Kidney glomerular epithelial cell (primary cell): Measurements from ENCODE around the gene OIT3.

Experiments used
- DNase-seq: peaks from one replicate; lab custom pipeline; 2025; lab: John Stamatoyannopoulos, UW

OIT3 gene

GRCh38 chr10:72952642-72953158 lies 59.2 kb downstream of the OIT3 start:
- no peak for DNase-seq

DNA sequence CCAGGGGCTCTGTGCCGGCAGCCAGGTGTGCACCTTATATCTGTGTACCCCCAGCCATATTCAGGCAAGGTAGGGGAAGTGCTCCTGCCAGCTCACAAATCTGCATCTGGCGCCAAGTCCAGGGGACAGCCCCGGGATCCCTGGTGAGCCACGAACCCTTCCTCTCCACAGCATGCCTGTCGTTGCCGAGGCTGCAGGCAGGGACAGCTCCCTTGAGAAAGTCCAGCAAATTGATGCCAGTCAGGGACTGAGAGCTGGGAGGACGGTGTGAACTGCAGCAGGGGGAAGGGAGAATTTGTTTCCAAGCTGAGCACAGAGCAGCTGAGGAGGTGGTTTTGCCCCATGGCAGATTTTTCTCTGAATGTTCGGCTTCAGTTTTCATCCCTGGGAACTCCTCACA lies 60.1 kb downstream of the OIT3 start:
- no peak for DNase-seq

- DNase-seq = no peak
Observed at GRCh38 chr10:72954230-72954595, 60.7 kb downstream of the OIT3 start.

DNA sequence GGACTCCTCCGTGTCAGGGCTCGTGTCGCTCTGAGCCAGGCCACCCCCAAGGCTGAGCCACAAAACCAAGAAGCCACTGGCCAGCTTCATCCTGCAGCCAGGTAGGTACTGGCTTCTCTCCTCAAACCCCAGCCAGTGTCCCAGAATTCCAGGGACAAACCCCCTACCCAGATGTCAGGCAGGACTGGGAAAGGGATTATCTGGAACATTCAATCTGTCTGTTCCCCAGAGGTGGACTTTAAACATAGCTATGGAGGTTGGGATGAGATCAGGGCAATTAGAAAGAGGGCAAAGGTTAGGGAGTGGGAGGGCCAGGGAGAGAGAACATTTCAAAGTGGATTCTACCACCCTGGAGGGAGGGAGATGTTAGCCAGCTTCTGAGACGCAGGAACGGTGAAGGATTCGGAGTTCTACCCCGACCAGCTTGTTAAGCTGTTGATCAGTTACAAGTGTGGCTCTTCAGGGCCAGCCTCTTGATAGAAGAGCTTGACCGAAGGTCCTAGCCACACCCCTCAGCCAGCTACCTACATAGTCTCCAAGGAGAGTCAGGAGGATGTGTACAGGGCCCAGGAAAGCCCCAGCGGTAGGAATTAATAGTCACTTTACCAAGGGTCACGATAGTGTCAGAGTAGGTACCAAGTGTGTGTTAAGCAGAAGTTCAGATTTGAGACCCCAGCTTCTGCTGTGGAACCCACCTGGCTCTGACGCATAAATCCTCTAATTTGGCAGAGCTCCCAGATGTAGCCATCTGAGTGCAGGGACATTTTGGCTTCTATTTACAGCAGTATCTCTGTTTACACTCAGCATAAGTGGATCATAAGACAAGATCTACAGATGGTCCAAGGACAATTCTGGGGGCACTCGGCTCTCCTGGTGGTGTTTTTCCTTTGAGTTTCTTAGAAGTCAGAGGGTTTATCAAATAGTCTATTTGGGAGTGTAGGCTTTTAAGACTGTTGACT lies 61.3 kb downstream of the OIT3 start, which contains the start of gene PLA2G12B:
Gene PLA2G12B (minus strand): TSS at position 211 of the 959 bp plus-strand sequence. CDS start 121 bp downstream, at position 90.
- no peak for DNase-seq

DNA sequence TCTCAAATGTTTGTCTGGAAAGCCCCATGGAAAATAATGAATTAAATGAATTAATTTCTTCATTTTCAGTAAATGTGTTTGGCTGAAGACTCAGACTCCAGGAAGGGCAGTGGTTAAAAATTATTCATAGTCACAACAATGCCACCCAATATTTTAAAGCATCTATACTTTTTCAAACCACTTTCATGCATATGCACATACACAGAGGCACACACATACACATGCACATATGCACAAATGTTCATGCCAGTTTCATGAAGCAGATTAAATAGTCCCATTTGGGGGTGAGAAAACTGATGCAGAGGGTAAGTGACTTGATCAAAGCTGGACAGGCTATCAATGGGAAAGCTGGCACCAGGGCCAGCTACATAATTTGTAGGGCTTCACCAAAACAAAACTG lies 62.5 kb downstream of the OIT3 start:
- DNase-seq = no peak

DNA sequence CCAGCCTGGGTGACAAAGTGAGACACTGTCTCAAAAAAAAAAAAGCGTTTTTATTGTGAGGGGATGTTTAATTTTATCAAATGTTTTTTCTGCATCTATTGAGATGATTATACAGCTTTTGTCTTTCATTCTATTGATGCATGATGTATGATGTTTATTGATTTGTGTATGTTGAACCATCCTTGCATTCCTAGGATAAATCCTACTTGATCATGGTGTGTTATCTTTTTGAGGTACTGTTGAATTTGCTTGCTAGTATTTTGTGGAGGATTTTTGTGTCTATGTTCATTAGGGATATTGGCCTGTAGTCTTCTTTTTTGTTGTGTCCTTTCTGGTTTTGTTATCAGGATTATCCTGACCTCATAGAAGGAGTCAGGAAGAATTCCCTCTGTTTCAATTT lies 83.3 kb downstream of the OIT3 start:
- no peak for DNase-seq

DNA sequence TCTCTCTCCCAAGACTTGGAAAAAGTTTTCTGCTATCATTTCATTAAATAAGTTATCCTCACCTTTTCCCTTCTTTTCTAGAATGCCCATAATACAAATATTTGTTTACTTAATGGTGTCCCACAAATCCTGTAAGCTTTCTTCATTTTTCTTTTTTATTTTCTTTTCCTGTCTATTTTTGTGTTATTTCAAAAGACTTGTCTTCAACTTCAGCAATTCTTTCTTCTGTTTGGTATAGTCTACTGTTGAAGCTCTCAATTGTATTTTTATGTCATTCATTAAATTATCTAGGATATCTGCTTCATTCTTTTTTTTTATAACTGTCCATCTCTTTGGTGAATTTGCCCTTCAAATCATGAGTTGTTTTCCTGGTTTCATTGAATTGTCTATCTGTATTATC lies 86.2 kb downstream of the OIT3 start:
- DNase-seq = no peak

DNA sequence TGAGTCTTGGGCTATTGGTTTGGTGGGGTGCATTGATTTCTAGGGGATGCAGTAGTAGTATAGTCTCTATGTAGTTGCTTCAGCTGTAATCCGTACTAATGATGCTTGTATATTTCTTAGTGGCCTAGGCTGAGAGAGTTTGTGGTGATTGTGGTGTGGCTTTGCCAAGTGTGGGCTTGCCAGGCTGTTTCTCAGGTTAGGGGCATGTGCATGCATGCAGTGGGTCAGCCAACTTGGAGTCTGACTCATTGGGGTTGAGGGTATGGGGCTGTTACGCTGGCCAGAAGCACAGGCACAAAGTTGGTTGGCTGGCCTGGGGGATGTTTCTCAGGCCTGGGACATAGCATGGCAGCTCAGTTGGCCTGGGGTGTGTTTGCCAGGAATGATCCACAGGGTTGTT lies 86.8 kb downstream of the OIT3 start:
- DNase-seq = no peak

DNA sequence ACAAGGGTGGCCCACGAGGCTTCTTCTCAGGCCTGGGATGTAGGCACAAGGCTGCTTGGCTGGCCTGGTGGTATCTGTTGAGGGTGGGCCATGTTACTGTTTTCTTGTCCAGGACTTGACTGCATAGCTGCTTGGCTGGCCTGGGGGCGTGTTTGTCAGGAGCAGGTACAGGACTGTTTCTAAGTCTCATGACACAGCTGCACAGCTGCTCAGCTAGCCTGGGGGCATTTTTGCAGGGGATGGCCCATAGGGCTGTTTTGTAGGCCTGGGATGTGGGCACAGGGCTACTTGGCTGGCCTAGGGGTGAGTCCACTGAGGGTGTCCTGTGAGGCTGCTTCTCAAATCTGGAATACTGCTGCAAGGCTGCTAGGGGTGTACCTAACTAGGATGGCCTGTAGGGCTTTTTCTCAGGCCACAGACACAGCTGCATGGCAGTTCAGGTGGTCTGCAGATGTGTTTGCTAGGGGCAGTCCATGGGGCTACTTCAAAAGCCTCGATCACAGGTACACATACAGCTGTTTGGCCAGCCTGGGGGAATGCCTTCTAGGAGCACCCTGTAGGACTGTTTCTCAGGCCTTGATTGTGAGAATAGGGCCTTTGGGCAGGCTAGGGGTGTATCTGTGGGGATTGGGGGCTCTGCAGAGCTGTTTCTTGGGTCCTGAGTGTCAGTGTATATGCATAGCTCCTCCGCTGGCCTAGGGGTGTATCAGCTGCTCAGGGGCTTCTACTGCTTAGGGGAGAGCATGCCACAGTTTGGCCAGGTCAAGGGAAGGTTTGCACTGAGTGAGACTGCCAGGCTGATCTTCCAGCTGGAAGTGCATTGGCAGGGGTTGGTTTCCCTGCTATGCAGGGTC lies 87.7 kb downstream of the OIT3 start:
- no peak for DNase-seq

GRCh38 chr10:72981882-72982529 lies 88.5 kb downstream of the OIT3 start:
- DNase-seq = no peak
